Left ventricle myocardium superior (tissue), 1 donor: Measurements from ENCODE around the gene ST6GAL1. TPM values are rescaled to one million over a fixed set of nuclear protein-coding genes. Genes with fewer than 3 reads are reported as not detected.
"Not testable (repeated sequence)": the region's sequence is repeated elsewhere in the genome, so short reads cannot be mapped to it uniquely, and the experiment has no call there.

Source experiments
- ATAC-seq: fragments of 200-7000 bp; cut with Tn5 transposase; one replicate; pipeline ENCODE4 v1.9.1; 2020; ENCODE audit warnings: mild to moderate bottlenecking, moderate library complexity
- DNase-seq: peaks from one replicate; pipeline ENCODE4 v3.0.0-alpha.2; 2020
- intact Hi-C: fragments of 100-400 bp; cut with micrococcal nuclease; formaldehyde crosslinking; loops from one replicate; pipeline ENCODE4 v1.11.0; 2022
- total RNA-seq: library from RNA; stranded (reverse); fragmentation: NEBNext Ultra II Directional; extraction: Animal tissue kit (Norgen Biotek cat#: 25700); gene quantifications from one replicate; pipeline ENCODE4 v1.2.1, GENCODE V29; 2021
- donor health status: DM: no; HTN: yes; CAD: no; lungs with severe emphysema.

The ST6GAL1 gene
- total RNA-seq, 1 donor from 2014 or later, result 75.9 TPM

DNA sequence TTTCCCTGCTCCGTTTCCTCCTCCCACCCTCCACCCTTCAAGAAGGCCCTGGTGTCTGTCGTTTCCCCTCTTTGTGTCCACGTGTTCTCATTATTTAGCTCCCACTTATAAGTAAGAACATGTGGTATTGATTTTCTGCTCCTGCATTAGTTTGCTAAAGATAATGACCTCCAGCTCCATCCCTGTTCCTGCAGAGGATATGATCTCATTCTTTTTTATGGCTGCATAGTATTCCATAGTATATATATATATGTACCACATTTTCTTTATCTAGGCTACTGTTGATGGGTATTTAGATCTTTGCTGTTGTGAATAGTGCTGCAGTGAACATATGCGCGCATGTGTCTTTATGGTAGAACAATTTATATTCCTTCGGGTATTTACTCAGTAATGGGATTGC, 4.8 kb downstream of the ST6GAL1 start:
- intact Hi-C loops, result loop anchor here (5.0 kb wide), 1 partner anchor 42 kb away; no protein-coding TSS in a partner anchor
- ATAC-seq (no peak), DNase-seq (no peak)

DNA sequence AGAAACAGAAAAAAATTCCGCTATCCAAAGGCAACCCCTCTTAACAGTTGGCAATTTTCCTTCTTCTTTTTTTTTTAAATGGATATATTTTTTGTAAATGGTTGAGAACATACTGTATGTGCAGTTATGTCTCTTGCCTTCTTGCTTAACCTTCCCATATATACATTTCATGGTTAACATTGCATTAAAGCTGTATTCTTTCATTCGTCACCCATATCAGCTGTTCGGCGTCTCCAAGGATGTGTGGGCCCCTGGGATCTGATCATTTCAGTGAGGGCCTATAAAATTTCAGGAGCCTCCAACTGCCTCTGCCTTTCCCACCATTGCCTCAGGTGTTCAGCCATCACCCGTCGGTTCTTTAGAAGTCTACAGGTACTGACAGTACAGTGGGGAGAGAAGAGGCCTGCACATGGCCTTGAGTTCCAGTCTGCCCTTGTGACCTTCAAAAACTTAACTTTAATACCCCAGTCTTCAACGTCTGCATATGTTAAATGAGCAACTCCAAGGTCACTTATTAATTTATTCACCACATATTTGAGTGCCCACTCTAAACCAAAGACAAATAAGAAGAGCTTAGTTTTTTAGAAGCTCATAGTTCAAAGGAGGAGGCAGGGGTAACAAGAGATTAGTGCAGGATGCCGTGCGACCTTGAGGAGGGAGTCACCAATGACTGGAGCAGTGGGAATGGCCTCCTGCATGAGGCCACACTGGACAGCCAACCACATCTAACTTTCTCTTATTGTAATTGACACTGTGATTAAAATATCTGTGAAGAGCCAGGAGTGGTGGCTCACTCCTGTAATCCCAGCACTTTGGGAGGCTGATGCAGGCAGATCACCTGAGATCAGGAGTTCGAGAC, 6.9 kb downstream of the ST6GAL1 start:
- no peak for DNase-seq
- no peak for ATAC-seq
- intact Hi-C loops, result loop anchor here (5.0 kb wide), 1 partner anchor 40 kb away; no protein-coding TSS in a partner anchor

GRCh38 chr3:186938716-186939115, 8.4 kb downstream of the ST6GAL1 start:
- intact Hi-C loops, result loop anchor here (5.0 kb wide), 1 partner anchor 39 kb away; no protein-coding TSS in a partner anchor
- ATAC-seq, result peak; percentile 82
- peak; percentile 68 for DNase-seq

DNA sequence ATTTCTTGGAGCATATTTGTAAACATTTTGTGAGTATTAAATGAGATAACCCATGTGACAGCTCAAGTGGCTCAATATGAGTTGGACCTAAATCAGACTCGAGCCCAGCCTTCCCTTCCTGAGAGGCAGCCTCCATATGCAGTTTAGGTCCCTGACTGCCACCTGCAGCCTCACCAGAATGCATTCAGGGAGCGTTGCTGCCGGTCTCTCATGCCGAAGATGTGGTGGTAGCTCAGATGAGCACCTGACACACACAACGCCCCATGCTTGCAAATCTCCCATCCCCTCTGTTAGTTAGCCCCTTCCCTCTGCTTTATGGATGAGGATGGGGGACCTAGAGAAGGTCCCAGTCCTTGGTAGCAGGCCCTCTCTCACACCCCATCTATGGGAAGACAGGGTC, 9.2 kb downstream of the ST6GAL1 start:
- intact Hi-C loops, result loop anchor here (5.0 kb wide), 1 partner anchor 38 kb away; no protein-coding TSS in a partner anchor
- DNase-seq (no peak), ATAC-seq (no peak)

- ATAC-seq (peak; percentile 83), DNase-seq (peak; percentile 65)
- intact Hi-C loops, result no loop called here
Observed at GRCh38 chr3:186940967-186941366, 10.6 kb downstream of the ST6GAL1 start.

DNA sequence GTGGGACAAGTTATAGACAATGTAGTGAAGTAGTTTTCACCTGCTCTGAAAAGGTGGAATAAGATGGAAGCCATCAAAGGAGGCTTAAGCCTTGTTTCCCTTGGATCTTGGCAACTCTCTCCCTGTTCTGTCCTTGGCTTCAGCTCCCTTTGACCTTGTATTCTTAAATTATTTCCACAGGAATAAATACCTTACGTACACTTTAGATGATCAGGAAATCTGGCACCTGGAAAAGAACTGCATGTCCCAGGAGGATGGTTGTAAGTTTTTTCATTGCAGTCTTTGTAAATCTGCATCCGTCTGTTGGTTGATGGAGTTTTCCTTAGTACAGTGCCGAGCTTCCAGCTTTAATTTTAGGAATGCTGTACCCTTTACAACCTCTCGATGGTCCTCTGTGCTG, 11.8 kb downstream of the ST6GAL1 start:
- intact Hi-C loops, result no loop called here
- no peak for DNase-seq
- peak; percentile 17 for ATAC-seq

GRCh38 chr3:186945255-186945823, 15.0 kb downstream of the ST6GAL1 start:
- intact Hi-C loops, result no loop called here
- ATAC-seq (no peak), DNase-seq (no peak)

DNA sequence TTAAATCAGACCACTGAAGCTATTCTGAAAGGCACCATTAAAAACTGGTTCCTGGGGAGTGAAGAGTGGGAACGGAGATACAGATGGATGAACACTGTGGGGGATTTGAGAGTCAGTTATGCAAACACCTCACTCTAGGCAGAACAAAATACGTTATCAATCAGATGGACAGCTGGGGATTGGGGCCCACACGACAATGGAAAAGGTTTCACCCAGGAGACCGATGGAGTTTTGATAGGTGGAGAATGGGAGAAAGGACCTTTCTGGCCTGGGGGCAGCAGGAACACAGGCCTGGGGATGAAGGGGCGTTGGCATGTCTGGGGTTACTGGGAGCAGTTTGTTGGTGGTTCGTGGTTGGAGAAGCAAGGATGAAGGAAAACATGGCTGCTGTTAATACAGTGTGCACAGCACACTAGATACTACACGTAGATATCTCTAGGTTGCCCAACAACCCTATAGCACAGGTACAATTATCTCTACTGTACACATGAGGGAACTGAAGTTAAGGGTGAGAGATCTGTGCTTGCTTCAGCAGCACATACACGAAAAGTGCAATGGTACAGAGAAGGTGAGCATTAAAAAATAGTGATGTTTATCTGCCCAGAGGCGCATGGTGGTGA, 16.5 kb downstream of the ST6GAL1 start:
- intact Hi-C loops, result no loop called here
- no peak for ATAC-seq
- DNase-seq, result no peak

DNA sequence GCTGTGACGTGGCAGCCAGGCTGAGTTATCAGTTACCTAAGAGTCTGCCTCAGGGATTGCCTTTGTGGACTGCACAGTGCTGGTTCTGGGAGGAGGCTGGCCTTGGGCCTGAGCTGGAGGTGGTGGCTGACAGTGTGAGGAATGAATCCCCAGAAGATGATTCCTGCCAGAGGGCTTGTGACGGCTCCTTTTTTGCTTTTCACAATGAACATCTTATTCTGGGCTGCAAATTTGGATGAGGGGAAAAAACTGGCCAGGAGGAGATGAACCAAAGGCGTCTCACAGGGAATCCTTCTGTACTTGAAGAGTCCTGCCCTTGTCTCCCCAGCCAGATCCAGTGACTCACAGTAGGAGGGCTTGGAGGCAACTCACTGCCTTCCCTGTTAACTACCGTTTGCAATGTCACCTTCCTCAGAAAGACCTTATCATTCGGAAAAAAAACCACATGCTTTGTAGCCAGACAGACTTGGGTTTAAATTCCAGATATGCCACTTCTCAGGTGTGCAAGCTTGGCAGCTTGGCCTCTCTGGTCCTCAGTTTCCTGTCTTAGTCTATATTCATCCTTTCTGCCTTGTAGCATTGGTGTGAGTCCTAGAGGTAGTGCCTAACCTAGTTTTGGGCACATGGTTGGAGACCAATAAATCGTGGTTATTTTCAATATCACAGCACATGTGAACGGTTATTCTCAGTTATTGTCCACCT, 19.1 kb downstream of the ST6GAL1 start:
- DNase-seq (peak; percentile 52), ATAC-seq (peak; percentile 62)
- intact Hi-C loops, result no loop called here

DNA sequence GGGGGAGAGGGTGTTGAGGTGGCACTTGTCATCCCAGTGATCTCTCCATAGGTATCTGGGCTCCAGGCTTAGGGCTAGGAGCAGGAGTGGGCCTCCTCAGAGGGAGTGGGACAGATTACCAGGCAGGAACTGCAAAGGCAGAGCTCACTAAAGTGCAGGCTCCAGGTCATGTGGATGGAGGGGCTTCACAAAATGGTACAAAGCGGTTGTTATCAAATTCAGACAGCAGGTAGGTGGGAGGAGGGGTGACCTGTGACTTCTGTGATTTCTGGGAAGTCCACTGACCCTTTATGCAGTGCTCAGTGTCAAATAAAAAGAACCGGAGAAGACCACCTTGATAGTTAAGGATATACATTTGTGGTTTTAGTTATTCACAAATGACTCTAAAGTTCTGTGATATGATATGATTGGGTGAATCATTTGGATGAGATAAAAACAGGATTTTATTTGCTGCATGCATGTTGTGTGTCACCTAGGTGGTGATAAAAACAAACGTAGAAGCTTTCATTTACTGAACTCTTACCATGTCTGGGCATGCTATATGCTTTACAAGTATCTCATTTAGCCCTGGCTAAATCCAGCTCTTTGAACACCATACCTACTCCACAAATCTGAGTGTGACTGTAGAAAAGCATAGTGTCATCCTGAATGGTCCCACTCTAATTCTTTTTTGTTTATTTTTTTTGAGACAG, 20.2 kb downstream of the ST6GAL1 start:
- intact Hi-C loops, result no loop called here
- ATAC-seq, result no peak
- DNase-seq, result no peak

- intact Hi-C loops, result no loop called here
- ATAC-seq (no peak), DNase-seq (no peak)
Observed at GRCh38 chr3:186951640-186952552, 21.6 kb downstream of the ST6GAL1 start.

DNA sequence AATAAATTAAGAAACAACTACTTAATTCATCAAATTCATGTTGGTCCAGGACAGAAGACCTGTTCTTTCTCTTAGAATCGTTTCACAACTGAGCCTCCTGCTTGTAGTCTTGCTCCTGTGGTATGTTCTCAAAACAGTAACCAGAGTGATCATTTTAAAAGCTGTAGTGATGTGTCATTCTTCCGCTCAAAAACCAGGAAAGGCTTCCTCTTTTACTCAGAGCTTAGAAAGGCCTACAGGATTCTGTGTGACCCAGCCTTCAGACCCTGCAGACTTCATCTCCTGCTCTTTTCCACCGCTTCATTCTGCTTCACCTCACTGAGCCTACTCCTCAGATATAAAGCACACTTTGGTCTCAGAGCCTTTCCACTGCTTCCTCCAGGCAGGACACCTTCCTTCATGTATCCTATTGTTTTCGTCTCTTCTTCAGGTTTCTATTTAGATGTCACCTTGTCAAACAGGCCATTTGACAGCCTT, 22.7 kb downstream of the ST6GAL1 start:
- no peak for ATAC-seq
- intact Hi-C loops, result no loop called here
- no peak for DNase-seq

DNA sequence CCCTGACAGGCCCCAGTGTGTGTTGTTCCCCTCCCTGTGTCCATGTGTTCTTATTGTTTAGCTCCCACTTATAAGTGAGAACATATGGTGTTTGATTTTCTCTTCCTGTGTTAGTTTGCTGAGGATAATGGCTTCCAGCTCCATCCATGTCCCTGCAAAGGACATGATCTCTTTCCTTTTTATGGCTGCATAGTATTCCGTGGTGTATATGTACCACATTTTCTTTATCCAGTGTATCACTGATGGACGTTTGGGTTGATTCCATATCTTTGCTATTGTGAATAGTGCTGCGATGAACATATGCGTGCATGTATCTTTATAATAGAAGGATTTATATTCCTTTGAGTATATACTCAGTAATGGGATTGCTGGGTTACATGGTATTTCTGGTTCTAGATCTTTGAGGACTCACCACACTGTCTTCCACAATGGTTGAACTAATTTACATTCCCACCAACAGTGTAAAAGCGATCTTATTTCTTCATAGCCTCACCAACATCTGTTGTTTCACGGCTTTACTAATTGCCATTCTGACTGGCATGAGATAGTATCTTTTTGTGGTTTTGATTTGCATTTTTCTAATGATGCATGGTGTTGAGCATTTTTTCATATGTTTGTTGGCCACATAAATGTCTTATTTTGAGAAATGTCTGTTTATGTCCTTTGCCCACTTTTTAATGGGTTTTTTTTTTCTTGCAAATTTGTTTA, 23.8 kb downstream of the ST6GAL1 start:
- DNase-seq, ATAC-seq, intact Hi-C loops: not testable (repeated sequence)

DNA sequence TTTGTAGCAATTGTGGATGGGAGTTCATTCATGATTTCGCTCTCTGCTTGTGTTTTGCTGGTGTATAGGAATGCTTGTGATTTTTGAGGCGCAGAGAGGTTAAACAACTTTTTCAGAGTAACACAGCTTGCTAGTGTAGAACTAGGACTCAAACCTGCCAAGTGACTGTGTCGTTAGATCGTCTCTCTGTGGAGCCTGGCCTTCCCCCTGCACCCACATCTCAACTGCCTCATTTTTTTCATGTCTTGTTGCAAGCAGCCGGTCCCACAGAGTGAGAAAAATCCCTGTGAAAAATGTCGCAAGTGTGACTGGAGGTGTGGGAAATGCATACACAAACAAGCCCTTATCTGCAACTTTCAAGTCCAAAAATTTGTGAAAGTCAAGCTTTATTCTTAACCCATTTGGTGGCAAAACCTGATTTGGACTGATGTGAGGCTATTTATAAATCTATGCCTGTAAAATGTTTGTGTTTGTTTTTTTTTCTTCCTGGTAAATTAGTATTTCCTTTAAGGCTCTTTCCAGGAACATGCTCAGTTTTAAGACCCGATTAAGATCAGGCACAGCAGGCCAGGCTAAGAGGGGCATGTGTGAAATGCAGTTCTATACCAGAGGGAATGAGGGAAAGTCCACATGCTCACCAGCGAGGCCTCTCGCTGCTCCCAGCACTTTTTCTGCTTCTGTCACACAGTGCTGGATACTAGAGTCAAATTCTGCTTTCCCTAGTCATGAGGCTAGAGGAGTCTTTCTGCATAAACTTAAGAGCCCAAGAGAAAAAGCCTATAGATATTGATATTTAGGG, 25.8 kb downstream of the ST6GAL1 start:
- intact Hi-C loops, result no loop called here
- ATAC-seq (peak; percentile 41), DNase-seq (no peak)

GRCh38 chr3:186959029-186959624, 28.8 kb downstream of the ST6GAL1 start:
- intact Hi-C loops, result no loop called here
- DNase-seq, result no peak
- no peak for ATAC-seq

GRCh38 chr3:186960347-186960746, 30.0 kb downstream of the ST6GAL1 start:
- DNase-seq (no peak), ATAC-seq (peak; percentile 7)
- intact Hi-C loops, result no loop called here
